Osteoblast (primary cell): ENCODE results near the gene AHSG. TPM values are rescaled to one million over a fixed set of nuclear protein-coding genes. Genes with fewer than 3 reads are reported as not detected.
"Not testable (repeated sequence)": the region's sequence is repeated elsewhere in the genome, so short reads cannot be mapped to it uniquely, and the experiment has no call there.

Experiments used
- DNase-seq: peaks from one replicate; pipeline ENCODE4 v3.0.0; 2011; ENCODE audit warnings: low spot score, mixed read lengths; ENCODE audit not compliant: insufficient read length; ENCODE audit errors: missing footprints
- H2AFZ ChIP-seq: 2 replicates; pipeline ENCODE4 v1.6.0; 2011; ENCODE audit warnings: mild to moderate bottlenecking, low read length
- H3K27ac ChIP-seq: 2 replicates; pipeline ENCODE4 v1.5.1; 2011; ENCODE audit warnings: mild to moderate bottlenecking, low read depth, low read length, moderate library complexity
- H3K27me3 ChIP-seq: 2 replicates; pipeline ENCODE4 v1.6.0; 2012; ENCODE audit warnings: mild to moderate bottlenecking, control low read depth, inconsistent platforms, low read length, moderate library complexity; ENCODE audit not compliant: insufficient read depth
- H3K36me3 ChIP-seq: 2 replicates; pipeline ENCODE4 v1.5.1; 2011; ENCODE audit warnings: mild to moderate bottlenecking, low read length, control low read depth, moderate library complexity; ENCODE audit not compliant: insufficient read depth
- H3K4me1 ChIP-seq: 2 replicates; pipeline ENCODE4 v1.5.1; 2011; ENCODE audit warnings: mild to moderate bottlenecking, low read length, control low read depth, moderate library complexity; ENCODE audit not compliant: insufficient read depth
- H3K4me2 ChIP-seq: 2 replicates; pipeline ENCODE4 v1.6.0; 2011; ENCODE audit warnings: mild to moderate bottlenecking, low read length; ENCODE audit not compliant: insufficient read depth
- H3K4me3 ChIP-seq: fragments of 200-600 bp; sonication (generic); 3 replicates; pipeline ENCODE4 v1.5.1; 2012; ENCODE audit warnings: mild to moderate bottlenecking, low read length, inconsistent platforms; ENCODE audit not compliant: insufficient read depth
- H3K79me2 ChIP-seq: 2 replicates; pipeline ENCODE4 v1.6.0; 2012; ENCODE audit warnings: mild to moderate bottlenecking, low read length, control low read depth, inconsistent platforms; ENCODE audit not compliant: insufficient read depth
- H3K9me3 ChIP-seq: 2 replicates; pipeline ENCODE4 v1.5.1; 2011; ENCODE audit warnings: low read depth, low read length, control low read depth
- H4K20me1 ChIP-seq: 2 replicates; pipeline ENCODE4 v1.6.0; 2012; ENCODE audit warnings: mild to moderate bottlenecking, low read length, control low read depth; ENCODE audit not compliant: insufficient read depth
- CTCF ChIP-seq: IDR thresholded peaks from 2 replicates; pipeline ENCODE4 v1.5.1; 2011; ENCODE audit warnings: mild to moderate bottlenecking, low read depth, low read length, moderate library complexity; ENCODE audit errors: extremely low read depth
- total RNA-seq: library from RNA; depleted of rRNA; stranded (reverse); fragments of >200 nt; gene quantifications from 2 replicates; pipeline ENCODE4 v1.2.3, GENCODE V29; 2012

AHSG gene
- not detected in 2 replicates for total RNA-seq

- Histone ChIP-seq H3K36me3 (no peaks in the 10 kb centered on the region), H3K4me1 (peaks cover 6% of the 10 kb centered on the region), H3K27me3 (peaks cover 24% of the 10 kb centered on the region), H3K4me2 (no peak within 1 kb of the TSS), H3K79me2 (no peaks in the 10 kb centered on the region), H2AFZ (no peak within 1 kb of the TSS), H3K27ac (no peak within 1 kb of the TSS), H4K20me1 (no peaks in the 10 kb centered on the region), H3K9me3 (no peaks in the 10 kb centered on the region), H3K4me3 (no peak within 1 kb of the TSS)
- TF ChIP-seq CTCF: no peak
- no peak for DNase-seq
Observed at GRCh38 chr3:186612721-186613636, at the start of gene AHSG. TSS of gene AHSG (plus strand) at chr3:186613060. CDS start at chr3:186613142, 82 bp downstream.

DNA sequence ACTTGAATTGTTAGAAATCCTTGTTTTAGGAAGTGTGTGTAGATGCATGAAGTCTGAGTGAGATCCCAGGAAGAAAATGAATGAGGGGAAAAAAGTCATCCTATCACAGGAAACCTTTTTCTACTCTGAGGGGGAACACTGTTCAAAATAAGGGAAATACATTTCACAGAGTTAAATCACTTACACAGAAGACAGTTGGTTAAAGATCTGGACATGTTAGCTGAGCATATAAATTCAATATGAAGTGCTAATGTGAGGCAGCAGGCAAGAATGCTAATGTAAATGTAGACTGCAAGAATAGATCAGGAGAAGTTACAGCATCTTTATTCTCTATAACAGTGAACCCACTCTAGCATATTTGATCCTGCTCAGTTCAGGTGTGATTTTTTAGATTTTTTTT, 48.3 kb upstream of the AHSG start:
- Histone ChIP-seq H3K4me2 (no peak overlapping the region), H3K9me3 (no peaks in the 10 kb centered on the region), H3K27ac (no peak overlapping the region), H4K20me1 (peaks cover 14% of the 10 kb centered on the region), H3K27me3 (no peaks in the 10 kb centered on the region), H3K4me3 (no peak overlapping the region), H3K36me3 (peaks cover 8% of the 10 kb centered on the region), H3K79me2 (peaks cover 56% of the 10 kb centered on the region), H2AFZ (no peak overlapping the region), H3K4me1 (peaks cover 12% of the 10 kb centered on the region)
- DNase-seq: no peak
- TF ChIP-seq CTCF: no peak

- Histone ChIP-seq H3K36me3 (peaks cover 8% of the 10 kb centered on the region), H3K9me3 (no peaks in the 10 kb centered on the region), H3K27me3 (no peaks in the 10 kb centered on the region), H4K20me1 (peaks cover 12% of the 10 kb centered on the region), H2AFZ (peak overlapping the region; percentile 96), H3K4me3 (peak overlapping the region; percentile 89), H3K4me1 (peaks cover 22% of the 10 kb centered on the region), H3K4me2 (peak overlapping the region; percentile 99), H3K27ac (peak overlapping the region; percentile 76), H3K79me2 (peaks cover 56% of the 10 kb centered on the region)
- DNase-seq: peak; percentile 68
- TF ChIP-seq CTCF: no peak
Observed at GRCh38 chr3:186566772-186567071, 46.1 kb upstream of the AHSG start.

DNA sequence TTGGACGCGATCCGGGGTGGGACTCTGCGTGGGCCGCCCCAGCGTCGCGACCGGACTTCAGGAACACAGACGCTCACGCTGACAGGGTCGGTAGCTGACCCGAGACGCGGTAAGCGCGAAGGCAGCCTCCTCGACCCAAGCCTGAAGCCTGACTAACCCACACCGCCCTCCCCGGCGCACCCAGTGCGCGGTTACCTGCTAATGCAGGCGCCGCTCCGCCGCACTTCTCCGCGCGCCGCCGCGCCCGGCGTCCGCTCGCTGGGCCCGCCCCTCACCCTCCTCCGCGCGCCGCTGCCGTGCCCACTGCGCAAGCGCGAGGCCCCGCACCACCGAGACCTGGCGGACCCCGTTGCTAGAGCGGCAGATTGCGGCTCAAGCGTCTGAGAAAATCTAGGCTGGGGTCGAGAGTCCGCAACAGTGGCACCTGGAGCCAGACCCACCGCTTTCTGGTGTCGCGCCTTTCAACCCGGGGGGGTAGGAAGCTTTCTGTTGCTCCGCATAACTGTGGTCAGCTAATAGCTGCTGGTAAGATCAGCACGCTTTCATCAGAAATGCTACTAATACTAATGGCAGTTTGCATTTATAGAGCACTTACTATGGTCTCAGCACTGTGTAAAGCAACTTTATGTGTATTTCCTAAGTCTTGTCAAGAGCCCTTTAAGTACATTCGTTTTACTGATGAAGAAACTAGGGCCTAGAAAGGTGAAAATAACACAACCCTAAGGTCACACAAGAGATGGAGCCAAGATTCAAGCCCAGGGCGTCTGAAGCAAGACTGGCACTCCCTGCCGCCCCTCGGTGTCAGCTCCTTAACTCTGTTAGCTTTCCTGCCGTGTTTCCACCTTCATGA, 45.6 kb upstream of the AHSG start, which contains the start of gene TBCCD1:
TSS of gene TBCCD1 (minus strand) at position 268 of the 850 bp plus-strand sequence. CDS start 3,010 bp downstream, outside the sequence.
- peaks cover 54% of the 10 kb centered on the region for H3K79me2 ChIP-seq
- H3K27ac ChIP-seq: peak within 1 kb of the TSS; percentile 76
- H4K20me1 ChIP-seq: peaks cover 6% of the 10 kb centered on the region
- TF ChIP-seq CTCF: no peak
- H3K4me3 ChIP-seq: peak within 1 kb of the TSS; percentile 89
- peak; percentile 95 for DNase-seq
- peaks cover 9% of the 10 kb centered on the region for H3K36me3 ChIP-seq
- H3K9me3 ChIP-seq: no peaks in the 10 kb centered on the region
- peak within 1 kb of the TSS; percentile 96 for H2AFZ ChIP-seq
- H3K4me1 ChIP-seq: peaks cover 22% of the 10 kb centered on the region
- peak within 1 kb of the TSS; percentile 99 for H3K4me2 ChIP-seq
- no peaks in the 10 kb centered on the region for H3K27me3 ChIP-seq

DNA sequence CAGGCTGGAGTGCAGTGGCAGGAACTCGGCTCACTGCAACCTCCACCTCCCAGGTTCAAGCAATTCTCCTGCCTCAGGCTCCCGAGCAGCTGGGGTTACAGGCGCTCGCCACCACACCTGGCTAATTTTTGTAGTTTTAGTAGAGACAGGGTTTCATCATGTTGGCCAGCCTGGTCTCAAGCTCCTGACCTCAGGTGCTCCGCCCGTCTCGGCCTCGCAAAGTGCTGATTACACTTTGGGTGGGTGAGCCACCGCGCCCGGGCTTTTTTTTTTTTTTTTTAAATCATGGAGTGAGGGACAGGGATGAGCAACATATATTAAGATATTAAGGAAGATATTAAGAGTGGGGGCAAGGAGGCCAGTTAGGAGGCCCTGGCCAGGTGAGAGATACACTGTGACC, 43.5 kb upstream of the AHSG start:
- not testable (repeated sequence) for H3K27ac ChIP-seq, H3K9me3 ChIP-seq, DNase-seq, H3K27me3 ChIP-seq, H4K20me1 ChIP-seq
- Histone ChIP-seq H3K4me2 (peak overlapping the region; percentile 90), H3K36me3 (peaks cover 22% of the 10 kb centered on the region), H3K4me1 (peaks cover 22% of the 10 kb centered on the region), H3K79me2 (peaks cover 50% of the 10 kb centered on the region), H2AFZ (peak overlapping the region; percentile 79), H3K4me3 (peak overlapping the region; percentile 98)
